ENCODE results near the gene MPZ. TPM values are rescaled to one million over a fixed set of nuclear protein-coding genes. Genes with fewer than 3 reads are reported as not detected.

The MPZ gene
- polyA plus RNA-seq (2012; ENCODE audit: insufficient read length, low read depth), result 3.3 TPM

- no peak for TF ChIP-seq TAF1 (IDR thresholded peaks at IDR 0.05; ENCODE audit: borderline replicate concordance, insufficient read depth, low read length)
- TF ChIP-seq POLR2AphosphoS5 (IDR thresholded peaks at IDR 0.05; ENCODE audit: low read depth, low read length), result no peak
- TF ChIP-seq, protein P1, sequence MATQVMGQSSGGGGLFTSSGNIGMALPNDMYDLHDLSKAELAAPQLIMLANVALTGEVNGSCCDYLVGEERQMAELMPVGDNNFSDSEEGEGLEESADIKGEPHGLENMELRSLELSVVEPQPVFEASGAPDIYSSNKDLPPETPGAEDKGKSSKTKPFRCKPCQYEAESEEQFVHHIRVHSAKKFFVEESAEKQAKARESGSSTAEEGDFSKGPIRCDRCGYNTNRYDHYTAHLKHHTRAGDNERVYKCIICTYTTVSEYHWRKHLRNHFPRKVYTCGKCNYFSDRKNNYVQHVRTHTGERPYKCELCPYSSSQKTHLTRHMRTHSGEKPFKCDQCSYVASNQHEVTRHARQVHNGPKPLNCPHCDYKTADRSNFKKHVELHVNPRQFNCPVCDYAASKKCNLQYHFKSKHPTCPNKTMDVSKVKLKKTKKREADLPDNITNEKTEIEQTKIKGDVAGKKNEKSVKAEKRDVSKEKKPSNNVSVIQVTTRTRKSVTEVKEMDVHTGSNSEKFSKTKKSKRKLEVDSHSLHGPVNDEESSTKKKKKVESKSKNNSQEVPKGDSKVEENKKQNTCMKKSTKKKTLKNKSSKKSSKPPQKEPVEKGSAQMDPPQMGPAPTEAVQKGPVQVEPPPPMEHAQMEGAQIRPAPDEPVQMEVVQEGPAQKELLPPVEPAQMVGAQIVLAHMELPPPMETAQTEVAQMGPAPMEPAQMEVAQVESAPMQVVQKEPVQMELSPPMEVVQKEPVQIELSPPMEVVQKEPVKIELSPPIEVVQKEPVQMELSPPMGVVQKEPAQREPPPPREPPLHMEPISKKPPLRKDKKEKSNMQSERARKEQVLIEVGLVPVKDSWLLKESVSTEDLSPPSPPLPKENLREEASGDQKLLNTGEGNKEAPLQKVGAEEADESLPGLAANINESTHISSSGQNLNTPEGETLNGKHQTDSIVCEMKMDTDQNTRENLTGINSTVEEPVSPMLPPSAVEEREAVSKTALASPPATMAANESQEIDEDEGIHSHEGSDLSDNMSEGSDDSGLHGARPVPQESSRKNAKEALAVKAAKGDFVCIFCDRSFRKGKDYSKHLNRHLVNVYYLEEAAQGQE (IDR thresholded peaks at IDR 0.05; ENCODE audit: insufficient read depth in 1 of 2, low read depth in 2 of 2, low read length in 2 of 2), result no peak
- TF ChIP-seq SIN3A (IDR thresholded peaks at IDR 0.05; ENCODE audit: borderline replicate concordance, insufficient read depth, low read length), result no peak
- no peak for TF ChIP-seq FOXP2 (optimal IDR thresholded peaks at IDR 0.05; ENCODE audit: borderline replicate concordance, extremely low read depth, extremely low read length, insufficient read depth)
Measured at GRCh38 chr1:161309868-161310267, at the start of gene MPZ. Gene MPZ (minus strand): TSS chr1:161309968. CDS start chr1:161309905, 63 bp downstream.

DNA sequence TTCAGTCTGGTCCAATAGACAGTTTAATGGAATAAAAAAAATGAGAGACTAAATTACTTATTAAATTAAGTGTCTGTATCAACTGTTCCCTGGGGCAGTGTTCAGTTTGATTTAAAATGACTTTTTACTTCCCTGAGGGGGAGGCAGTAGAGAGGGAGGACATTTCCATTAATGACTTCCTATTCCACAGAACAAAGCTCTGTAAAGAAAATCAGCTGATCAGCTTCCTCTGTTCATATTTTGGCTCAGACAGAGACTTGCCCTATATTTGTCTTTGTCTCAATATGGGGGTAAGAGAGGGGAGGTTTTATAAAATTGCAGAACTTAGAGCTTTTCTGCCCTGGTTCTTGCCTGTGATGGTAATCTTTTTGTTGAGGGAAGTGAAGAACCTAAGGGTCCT is 49.5 kb upstream of the MPZ start:
- TF ChIP-seq SIN3A (IDR thresholded peaks at IDR 0.05; ENCODE audit: borderline replicate concordance, insufficient read depth, low read length) (no peak), POLR2AphosphoS5 (IDR thresholded peaks at IDR 0.05; ENCODE audit: low read depth, low read length) (no peak), TAF1 (IDR thresholded peaks at IDR 0.05; ENCODE audit: borderline replicate concordance, insufficient read depth, low read length) (no peak), FOXP2 (optimal IDR thresholded peaks at IDR 0.05; ENCODE audit: borderline replicate concordance, extremely low read depth, extremely low read length, insufficient read depth) (no peak)
- TF ChIP-seq, protein P1 (IDR thresholded peaks at IDR 0.05; ENCODE audit: insufficient read depth in 1 of 2, low read depth in 2 of 2, low read length in 2 of 2), result no peak

GRCh38 chr1:161357073-161357472 is 47.3 kb upstream of the MPZ start:
- TF ChIP-seq, protein P1 (IDR thresholded peaks at IDR 0.05; ENCODE audit: insufficient read depth in 1 of 2, low read depth in 2 of 2, low read length in 2 of 2), result no peak
- TF ChIP-seq FOXP2 (optimal IDR thresholded peaks at IDR 0.05; ENCODE audit: borderline replicate concordance, extremely low read depth, extremely low read length, insufficient read depth), result no peak
- TF ChIP-seq SIN3A (IDR thresholded peaks at IDR 0.05; ENCODE audit: borderline replicate concordance, insufficient read depth, low read length), result no peak
- TF ChIP-seq POLR2AphosphoS5 (IDR thresholded peaks at IDR 0.05; ENCODE audit: low read depth, low read length), result no peak
- no peak for TF ChIP-seq TAF1 (IDR thresholded peaks at IDR 0.05; ENCODE audit: borderline replicate concordance, insufficient read depth, low read length)

DNA sequence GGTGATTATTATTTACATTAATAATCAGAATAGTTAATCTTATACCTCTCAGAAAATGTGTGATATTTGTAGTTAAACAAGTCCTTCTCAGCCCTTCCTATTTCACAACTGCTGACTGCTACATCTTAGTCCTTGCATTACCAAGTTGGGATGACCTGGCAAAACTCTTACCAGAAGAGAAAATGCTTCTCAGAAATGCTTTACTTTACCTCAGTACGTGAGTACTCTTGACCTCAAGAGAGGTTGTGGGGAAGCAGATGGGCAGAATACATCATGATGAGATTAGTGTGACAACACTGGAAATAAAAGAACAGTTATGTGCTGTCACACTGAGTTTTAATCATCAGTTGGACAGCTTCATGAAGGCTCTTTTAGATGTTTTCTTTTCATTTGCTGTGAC is 41.7 kb upstream of the MPZ start:
- TF ChIP-seq POLR2AphosphoS5 (IDR thresholded peaks at IDR 0.05; ENCODE audit: low read depth, low read length) (no peak), SIN3A (IDR thresholded peaks at IDR 0.05; ENCODE audit: borderline replicate concordance, insufficient read depth, low read length) (no peak), FOXP2 (optimal IDR thresholded peaks at IDR 0.05; ENCODE audit: borderline replicate concordance, extremely low read depth, extremely low read length, insufficient read depth) (no peak), TAF1 (IDR thresholded peaks at IDR 0.05; ENCODE audit: borderline replicate concordance, insufficient read depth, low read length) (no peak)
- TF ChIP-seq, protein P1 (IDR thresholded peaks at IDR 0.05; ENCODE audit: insufficient read depth in 1 of 2, low read depth in 2 of 2, low read length in 2 of 2), result no peak

DNA sequence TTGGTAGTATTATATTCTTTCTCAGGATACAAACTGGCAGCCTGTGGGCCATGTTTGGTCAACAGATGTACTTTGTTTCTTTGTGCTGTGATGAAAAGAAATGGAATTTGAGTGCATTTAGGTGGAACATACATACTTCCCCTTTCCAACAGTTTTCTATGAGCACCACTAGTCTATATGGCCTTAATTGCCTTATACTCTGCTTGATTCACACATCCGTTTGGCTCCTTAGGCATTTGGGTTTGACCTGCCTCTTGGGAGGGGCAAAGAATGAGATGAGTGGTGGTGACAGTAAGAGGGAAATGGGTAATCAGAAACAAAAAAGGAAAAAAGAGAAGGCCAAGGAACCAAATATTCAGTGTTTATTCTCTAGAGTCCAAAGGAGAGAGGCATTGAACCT is 40.9 kb upstream of the MPZ start:
- no peak for TF ChIP-seq TAF1 (IDR thresholded peaks at IDR 0.05; ENCODE audit: borderline replicate concordance, insufficient read depth, low read length)
- TF ChIP-seq, protein P1 (IDR thresholded peaks at IDR 0.05; ENCODE audit: insufficient read depth in 1 of 2, low read depth in 2 of 2, low read length in 2 of 2), result no peak
- TF ChIP-seq SIN3A (IDR thresholded peaks at IDR 0.05; ENCODE audit: borderline replicate concordance, insufficient read depth, low read length), result no peak
- TF ChIP-seq POLR2AphosphoS5 (IDR thresholded peaks at IDR 0.05; ENCODE audit: low read depth, low read length), result no peak
- TF ChIP-seq FOXP2 (optimal IDR thresholded peaks at IDR 0.05; ENCODE audit: borderline replicate concordance, extremely low read depth, extremely low read length, insufficient read depth), result no peak

Data from PFSK-1 (cell line).